GM03348 (cell line): Measurements from ENCODE around the gene SEMA4G.
"Not testable (repeated sequence)": the region's sequence is repeated elsewhere in the genome, so short reads cannot be mapped to it uniquely, and the experiment has no call there.

ENCODE experiments used
- DNase-seq: peaks from one replicate; pipeline ENCODE4 v3.0.0; 2012; ENCODE audit warnings: low spot score

Gene SEMA4G

DNA sequence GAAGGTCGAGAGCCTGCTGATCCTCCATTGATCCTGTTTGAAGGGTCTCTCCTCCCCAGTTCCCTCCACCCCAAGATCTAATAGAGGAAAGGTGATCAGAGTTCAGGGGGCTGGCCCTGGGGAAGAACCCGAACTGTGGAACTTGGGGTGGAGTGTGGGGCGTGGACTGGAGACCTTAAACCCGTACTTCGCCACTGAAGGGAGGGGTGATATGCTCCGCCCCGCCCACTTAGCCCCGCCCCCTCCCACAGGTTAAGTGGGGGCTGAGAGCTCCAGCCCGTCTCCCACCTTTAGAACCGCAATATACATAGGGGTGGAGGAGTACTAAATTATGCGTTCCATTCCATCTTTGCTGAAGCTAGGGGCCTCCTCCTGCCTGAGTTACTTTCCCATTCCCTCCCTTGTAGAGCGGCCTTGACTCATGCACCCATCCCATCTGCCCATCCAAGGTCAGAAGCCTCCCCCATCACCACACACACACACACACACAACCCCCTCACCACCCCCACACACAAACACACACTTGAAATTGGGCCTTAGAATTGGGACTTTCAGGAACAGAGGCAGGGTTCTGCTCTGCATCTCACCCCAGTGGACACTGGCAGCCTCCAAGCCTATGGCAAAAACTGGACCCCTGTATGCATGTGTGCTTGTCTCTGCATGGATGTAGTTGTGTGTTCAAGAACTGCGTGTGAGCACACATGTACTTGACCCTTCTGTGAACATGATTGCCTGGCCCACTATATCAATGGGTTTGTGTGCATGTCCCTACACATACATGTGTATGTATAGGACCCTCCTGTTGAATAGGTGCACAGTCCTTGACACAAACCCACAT is 991 bp downstream of the SEMA4G start:
- DNase-seq: no peak

DNA sequence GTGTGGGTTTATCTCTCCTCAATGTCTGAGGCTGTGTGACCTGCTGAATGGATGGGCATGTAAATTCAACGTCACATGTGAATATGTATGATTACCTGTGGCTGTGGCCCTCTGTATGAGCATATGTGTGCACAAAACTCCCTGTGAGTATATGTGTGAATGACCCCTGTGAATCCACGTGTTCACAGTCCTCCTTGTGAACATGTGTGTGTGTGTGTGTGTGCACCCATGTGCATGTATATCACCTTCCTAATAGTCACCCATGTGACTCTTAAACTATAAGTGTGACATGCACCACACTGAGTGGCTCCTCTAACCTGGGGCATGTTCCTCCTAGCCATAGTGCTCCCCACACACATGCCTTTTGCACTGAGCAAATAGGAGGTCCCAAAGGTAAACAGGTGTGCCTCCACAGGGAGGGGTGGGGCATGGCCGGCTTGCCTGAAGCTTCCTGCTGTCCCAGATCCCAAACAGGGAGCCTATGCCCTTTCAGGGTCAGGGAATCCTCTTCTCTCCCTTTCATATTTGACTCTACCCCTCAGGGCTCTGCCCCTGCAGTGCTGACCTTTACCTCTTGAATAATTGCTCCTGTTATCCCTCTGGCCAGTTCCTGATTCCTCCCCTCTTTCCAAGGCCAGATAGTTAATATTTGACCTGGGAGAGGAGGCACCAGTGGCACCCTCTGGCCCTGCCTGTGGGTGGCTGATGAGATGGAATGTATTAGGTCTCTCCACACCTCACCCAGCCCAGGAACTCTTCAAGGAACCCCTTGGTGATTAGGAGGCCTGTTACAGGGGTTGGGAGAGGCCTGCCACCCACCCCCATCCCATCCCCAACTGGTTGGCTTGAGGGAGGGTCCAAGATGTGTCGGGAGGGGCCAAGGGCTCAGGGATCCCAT is 1.9 kb downstream of the SEMA4G start:
- DNase-seq: no peak

DNA sequence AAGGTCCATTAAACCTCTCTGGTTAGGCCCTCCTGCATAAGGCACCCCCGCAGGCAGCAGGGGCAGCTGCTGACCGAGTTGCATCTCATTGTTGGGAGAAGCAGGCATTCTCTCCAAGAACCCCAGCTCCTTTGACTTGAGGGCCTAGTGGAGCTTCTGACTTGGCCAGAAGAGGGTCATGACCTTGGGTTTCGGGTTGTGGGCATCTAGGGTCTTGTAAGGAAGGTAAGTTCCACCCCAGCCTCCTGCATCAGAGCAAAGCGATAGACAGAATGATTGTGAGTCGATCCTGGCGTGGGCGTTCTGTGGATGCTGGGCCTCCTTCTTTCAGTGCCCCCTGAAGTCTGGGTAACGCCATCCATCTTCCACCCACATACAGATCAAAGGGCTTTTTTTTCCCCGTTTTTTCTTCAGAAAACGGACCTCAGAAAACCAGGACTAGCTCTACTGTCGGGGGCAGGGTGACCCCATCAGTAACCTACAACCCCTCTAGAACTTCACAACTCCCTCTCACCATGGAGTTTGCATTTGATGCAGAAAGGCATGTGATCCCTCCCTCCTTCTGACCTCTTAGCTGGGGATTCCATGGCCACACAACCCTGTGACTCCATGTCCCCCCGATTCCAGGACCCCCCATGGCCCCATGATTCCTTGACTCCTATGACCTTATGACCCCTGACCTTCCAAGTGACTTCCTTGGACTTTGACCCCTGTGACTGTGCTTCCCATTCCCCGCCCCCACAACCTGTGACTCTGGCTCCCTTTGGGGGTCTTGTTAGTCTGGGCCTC is 3.0 kb downstream of the SEMA4G start:
- no peak for DNase-seq

DNA sequence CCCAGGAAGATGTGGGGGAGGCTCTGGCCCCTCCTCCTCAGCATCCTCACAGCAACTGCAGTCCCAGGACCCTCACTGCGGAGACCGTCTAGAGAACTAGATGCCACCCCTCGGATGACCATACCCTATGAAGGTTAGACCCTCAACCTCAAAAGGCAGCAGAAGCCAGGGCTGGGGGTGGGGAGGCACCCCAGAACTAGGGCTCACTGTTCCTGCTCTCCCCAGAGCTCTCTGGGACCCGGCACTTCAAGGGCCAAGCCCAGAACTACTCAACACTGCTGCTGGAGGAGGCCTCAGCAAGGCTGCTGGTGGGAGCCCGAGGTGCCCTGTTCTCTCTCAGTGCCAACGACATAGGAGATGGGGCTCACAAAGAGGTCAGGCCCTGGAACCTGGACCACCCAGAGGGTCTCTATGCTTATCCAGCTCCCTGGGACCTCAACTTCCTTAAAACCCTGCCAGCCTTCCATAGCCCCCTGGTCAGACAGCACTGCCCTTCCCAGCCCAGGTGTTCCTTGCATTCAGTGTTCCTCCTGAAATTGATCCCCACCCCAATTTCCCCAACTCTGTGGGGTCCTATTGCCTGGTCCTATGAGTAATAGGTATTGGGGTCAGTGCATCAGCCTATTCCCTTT is 3.7 kb downstream of the SEMA4G start:
- DNase-seq: no peak

DNA sequence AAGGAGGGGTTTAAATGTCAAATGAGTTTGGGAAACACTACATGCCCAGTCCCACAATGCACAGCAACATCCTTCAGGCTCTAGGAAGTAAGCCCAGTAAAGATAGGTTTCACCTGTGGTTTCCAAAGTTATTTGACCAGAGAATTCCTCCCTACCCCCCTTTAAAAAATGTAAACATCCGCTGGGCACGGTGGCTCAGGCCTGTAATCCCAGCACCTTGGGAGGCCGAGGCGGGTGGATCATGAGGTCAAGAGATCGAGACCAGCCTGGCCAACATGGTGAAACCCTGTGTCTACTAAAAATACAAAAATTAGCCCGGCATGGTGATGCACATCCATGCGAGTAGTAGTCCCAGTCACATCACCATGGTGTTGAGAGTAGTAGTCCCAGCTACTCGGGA is 6.1 kb downstream of the SEMA4G start:
- DNase-seq: not testable (repeated sequence)

DNA sequence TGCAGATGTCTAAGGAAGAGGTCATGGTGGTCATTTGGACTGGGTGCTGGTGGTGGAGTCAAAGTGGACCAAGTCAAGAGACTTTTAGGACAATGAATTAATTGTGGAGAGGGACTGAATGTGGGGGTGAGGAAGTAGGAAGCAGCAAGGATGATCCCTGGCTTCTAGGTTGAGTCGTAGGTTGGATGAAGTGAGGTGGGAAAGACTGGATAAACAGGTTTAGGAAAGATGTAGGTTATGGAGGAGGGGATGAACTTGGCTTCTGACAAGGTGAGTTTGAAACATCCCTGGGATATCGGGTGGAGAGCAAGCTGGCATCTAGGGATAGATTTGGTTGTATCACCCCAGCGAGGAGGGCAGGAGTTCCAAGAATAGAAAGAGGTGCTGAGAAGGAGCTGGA is 7.6 kb downstream of the SEMA4G start:
- DNase-seq: no peak

DNA sequence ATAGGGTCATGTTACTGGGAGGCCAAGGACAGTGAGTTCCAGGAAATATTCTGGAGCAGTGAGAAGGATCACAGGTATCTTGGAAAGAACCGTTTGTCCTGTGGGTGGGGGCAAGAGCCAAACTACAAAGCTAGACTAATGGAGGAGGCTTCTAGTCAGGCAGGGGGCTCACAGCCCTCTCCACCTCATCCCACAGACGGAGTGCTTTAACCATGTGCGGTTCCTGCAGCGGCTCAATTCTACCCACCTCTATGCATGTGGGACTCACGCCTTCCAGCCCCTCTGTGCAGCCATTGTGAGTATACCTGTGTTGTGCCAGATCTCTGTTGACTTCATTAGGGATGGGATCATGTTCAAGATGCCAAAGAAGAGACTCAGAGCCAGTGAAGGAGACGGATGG is 8.1 kb downstream of the SEMA4G start:
- DNase-seq: no peak

DNA sequence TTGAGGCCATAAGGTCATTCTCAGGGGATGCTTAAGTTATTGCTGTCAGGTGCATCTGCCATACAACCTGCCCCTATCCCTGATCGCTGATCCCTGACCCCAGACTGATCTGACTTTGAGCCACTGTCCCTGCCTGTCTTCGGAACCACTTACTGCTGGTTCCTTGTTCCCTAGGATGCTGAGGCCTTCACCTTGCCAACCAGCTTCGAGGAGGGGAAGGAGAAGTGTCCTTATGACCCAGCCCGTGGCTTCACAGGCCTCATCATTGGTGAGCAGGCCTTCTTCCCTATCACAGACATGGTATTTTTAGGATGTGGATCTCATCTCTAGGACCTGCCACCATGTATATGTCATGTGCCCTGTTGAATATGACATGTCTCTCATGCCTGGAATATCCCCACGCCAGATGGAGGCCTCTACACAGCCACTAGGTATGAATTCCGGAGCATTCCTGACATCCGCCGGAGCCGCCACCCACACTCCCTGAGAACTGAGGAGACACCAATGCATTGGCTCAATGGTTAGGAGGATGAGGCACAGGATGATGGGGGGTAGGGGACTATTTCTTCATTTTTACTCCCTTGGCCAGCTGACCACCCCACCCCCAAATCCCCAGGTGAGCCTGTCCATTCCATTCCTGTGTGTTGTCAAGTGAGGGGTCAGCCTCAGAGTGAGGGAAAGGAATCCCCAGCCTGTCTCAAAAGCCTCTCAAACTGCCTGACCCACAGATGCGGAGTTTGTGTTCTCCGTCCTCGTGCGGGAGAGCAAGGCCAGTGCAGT is 9.0 kb downstream of the SEMA4G start:
- DNase-seq: no peak

DNA sequence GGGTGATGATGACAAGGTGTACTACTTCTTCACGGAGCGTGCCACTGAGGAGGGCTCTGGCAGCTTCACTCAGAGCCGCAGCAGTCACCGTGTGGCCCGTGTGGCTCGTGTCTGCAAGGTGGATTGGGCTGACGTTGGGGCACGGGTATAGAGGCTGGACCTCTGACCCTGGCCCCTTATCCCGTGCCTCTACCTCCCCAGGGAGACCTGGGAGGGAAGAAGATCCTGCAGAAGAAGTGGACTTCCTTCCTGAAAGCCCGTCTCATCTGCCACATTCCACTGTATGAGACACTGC is 9.5 kb downstream of the SEMA4G start:
- DNase-seq: no peak

DNA sequence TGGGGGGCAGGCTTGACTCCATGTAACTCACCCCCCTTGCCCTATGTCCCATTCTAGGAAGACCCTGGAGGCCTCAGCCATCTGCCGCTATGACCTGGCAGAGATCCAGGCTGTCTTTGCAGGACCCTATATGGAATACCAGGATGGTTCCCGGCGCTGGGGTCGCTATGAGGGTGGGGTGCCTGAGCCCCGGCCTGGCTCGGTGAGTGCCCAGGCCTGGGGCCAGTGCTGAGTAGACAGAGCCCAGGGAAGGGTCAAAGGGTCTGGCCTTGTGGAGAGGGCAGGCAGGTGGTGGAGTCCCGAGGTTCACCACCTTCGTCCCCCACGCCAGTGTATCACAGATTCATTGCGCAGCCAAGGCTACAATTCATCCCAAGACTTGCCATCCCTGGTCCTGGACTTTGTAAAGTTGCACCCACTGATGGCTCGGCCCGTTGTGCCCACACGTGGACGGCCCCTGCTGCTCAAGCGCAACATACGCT is 10.5 kb downstream of the SEMA4G start:
- DNase-seq: no peak

DNA sequence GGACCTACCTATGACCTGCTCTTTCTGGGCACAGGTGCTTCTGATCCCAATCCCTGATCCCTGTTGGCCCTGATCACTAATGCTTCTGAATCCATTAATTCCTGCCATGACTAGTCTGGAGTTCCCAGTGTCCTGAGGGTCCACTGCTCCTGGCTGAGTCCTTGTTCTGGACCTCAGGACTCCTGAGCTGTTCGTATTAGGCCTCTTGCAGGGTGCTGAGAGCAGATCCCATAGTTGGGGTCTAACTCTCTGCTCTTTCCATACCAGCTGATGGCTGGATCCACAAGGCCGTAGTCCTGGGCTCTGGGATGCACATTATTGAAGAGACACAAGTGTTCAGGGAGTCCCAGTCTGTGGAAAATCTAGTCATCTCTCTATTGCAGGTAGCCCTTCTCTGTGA is 11.0 kb downstream of the SEMA4G start:
- no peak for DNase-seq

DNA sequence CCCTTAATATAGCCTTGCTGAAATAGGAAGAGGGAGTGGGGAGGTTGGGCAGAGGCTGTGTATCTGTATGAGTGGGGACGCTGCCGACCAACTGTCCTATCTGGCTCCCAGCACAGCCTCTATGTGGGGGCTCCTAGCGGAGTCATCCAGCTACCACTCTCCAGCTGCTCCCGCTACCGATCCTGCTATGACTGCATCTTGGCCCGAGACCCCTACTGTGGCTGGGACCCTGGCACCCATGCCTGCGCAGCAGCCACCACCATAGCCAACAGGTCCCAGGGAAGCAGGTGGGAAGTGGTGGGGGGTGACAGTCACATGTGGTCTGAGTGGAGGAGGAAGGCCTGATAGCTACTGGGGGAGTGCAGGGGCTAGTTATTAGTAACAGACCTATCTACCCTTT is 11.4 kb downstream of the SEMA4G start:
- no peak for DNase-seq

DNA sequence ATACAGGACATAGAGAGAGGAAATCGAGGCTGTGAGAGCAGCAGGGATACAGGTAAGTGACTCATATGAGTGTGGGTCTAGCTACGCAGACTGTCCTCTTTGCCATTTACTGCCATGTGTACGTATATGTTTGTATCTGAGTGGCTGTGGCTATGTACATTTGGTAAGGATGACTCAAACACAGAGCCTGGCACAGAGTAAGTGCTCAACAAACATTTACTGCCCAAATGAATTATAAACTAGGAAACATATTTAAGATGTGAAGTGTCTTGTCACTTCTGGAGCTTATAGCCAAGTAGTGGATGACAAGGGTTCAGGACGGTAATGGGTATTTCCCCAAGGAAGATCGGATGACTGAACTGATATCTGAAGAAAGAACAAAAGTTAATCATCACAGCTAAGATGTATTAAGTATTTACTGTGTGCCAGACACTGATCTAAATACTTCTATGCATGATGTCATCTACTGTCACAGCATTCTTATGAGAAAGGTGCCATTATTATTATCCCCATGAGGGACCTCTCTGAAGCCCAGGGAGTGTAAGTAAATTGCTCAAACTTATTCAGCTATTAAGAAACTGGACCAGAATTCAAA is 12.0 kb downstream of the SEMA4G start:
- no peak for DNase-seq

DNA sequence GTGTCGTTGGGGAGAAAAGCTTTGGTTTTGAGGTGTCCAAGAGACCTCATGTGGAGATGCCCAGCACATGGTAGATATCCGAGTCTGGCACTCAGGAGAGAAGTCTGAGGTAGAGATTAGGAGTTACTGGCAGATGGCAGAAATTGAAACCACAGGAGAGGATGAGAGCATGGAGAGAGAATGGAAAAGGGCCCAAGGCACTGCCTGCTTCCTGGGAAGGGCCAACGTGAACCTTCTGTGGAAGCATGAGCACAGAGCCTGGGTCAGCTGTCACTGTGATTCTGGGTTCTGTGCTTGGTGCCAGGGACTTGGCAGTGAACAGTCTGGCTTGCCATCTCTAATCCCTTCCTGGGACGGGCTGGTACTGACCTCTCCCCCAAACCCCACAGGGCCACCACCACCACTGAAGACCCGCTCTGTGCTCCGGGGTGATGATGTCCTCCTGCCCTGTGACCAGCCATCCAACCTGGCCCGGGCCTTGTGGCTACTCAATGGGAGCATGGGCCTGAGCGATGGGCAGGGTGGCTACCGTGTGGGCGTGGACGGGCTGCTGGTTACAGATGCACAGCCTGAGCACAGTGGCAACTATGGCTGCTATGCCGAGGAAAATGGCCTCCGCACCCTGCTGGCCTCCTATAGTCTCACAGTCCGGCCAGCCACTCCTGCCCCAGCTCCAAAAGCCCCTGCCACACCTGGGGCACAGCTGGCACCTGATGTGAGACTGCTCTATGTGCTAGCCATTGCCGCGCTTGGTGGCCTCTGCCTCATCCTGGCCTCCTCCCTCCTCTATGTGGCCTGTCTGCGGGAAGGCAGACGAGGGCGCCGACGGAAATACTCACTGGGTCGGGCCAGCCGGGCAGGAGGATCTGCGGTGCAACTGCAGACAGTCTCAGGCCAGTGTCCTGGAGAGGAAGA is 13.9 kb downstream of the SEMA4G start:
- no peak for DNase-seq

DNA sequence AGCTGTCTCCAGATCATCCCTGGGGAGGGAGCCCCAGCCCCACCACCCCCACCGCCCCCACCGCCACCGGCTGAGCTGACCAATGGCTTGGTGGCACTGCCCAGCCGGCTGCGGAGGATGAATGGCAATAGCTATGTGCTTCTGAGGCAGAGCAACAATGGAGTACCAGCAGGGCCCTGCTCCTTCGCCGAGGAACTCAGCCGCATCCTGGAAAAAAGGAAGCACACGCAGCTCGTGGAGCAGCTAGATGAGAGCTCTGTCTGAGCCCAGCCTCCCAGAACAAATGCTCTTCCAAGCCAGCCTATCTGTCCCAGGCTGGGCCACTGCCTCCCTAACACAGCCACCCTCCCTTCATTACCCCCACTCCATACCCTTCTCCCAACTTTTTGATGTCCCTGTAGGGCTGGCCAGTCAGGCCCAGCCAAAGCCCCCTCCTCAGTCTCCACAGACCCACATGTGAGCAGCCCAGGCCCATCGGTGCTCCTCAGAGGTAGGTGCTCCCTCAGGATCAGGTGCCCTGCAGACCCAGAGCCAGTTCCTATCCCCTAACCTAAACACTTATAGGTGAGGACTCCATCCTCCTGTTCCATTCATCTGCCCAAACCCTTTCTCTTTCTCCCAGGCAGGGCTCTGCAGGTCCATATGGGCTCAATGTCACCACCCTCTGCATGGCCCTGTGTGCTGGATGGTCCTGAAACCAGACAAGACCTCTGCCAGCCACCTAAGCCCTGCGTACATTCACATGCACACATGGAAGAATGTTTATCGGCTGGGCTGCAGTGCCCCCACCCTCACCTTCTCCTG is 14.8 kb downstream of the SEMA4G start:
- DNase-seq: no peak

DNA sequence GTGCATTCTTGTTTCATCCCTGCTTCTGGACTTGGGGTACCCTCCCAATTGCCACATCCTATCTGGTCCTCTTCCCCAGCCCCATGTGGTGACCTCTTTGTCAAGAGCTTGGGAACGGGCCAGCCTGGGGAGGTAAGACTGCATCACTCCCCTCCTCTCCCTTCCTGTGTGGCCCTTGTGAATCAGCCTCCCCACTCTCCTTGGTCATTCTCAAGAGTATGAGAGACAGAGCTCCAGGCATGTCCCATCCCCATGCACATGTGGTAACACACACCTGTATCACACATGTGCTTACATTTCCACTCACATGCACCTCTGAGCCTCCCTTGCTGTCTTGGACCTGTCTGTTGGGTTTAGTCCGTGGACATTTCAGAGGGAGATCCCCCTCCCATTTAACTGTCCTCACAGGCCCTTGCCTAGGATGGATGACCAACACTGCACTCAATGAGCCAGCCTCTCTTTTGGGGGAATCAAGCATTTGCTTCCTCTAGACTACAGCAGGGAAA is 15.4 kb downstream of the SEMA4G start:
- DNase-seq: no peak

DNA sequence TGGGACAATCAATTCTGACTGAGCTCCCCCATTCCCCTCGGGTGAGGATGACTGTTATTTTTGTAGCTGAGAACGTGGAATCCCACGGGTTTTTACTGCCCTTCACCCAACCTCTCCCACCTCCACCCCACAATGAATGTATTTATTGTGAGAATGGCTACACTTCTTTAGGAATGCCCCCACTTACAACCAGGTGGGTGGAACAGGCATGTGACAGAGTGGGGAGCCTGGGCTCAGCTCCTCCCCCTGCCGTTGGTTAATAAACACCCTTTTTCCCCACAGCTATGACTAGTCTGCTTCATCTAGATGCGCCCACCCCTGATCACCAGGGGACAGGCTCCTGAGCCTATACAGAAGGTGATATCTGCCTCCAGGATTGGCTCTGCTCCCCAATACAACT is 16.0 kb downstream of the SEMA4G start:
- no peak for DNase-seq

DNA sequence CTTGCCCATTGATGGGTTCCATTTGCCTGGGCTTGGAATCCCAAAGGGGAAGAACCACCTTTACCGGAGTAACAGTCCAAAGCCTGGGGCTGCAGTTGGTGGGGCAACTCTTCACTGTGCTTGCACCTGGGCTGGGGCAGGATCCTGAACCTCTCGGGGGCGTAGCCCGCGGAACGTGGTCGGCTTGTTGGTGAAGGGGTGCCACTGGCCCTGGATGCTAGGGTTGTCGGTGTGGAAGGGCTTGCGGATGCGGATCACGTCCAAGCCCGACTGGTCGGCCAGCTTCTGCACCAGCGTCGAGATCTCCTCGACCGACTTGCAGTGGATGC is 17.3 kb downstream of the SEMA4G start:
- no peak for DNase-seq
